Measurements from ENCODE around the gene CD180.

Gene CD180

DNA sequence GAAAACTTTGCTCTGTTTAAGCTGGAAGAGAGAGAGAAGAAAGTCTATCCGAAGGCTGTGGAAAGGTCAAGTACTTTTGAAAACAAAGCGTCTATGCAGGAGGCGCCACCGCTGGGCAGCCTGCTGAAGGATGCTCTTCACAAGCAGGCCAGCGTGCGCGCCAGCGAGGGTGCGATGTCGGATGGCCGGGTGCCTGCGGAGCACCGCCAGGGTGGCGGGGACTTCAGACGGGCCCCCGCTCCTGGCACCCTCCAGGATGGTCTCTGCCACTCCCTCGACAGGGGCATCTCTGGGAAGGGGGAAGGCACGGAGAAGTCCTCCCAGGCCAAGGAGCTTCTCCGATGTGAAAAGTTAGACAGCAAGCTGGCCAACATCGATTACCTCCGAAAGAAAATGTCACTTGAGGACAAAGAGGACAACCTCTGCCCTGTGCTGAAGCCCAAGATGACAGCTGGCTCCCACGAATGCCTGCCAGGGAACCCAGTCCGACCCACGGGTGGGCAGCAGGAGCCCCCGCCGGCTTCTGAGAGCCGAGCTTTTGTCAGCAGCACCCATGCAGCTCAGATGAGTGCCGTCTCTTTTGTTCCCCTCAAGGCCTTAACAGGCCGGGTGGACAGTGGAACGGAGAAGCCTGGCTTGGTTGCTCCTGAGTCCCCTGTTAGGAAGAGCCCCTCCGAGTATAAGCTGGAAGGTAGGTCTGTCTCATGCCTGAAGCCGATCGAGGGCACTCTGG is 32.6 kb downstream of the CD180 start:
- no peak for DNase-seq (ENCODE audit: extremely low read depth in 1 of 2, low read depth in 1 of 2)

DNA sequence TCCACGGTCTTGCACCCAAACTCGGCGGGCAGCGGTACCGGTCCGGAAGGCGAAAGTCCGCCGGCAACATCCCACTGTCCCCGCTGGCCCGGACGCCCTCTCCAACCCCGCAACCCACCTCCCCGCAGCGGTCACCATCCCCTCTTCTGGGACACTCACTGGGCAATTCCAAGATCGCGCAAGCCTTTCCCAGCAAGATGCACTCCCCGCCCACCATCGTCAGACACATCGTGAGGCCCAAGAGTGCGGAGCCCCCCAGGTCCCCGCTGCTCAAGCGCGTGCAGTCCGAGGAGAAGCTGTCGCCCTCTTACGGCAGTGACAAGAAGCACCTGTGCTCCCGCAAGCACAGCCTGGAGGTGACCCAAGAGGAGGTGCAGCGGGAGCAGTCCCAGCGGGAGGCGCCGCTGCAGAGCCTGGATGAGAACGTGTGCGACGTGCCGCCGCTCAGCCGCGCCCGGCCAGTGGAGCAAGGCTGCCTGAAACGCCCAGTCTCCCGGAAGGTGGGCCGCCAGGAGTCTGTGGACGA is 33.3 kb downstream of the CD180 start:
- no peak for DNase-seq (ENCODE audit: extremely low read depth in 1 of 2, low read depth in 1 of 2)

DNA sequence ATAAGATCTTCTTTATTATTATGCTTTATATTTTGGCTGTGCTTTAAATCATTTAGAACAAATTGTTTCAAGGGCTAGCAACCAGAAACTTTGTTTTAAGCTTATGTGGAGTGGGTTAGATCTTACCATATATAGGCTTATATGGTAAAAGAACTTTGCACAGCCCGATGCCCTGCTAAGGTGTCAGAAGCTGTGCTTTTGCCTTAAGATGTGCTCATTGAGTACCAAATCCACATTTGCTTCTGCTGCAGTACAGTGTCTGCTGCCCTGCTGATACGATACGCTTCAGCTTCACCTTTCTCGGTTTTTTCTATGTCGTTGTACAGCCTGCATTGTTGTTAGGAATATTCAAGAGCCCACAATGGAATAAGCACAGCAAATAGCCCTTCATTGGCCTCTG is 34.8 kb downstream of the CD180 start:
- no peak for DNase-seq (ENCODE audit: extremely low read depth in 1 of 2, low read depth in 1 of 2)

DNA sequence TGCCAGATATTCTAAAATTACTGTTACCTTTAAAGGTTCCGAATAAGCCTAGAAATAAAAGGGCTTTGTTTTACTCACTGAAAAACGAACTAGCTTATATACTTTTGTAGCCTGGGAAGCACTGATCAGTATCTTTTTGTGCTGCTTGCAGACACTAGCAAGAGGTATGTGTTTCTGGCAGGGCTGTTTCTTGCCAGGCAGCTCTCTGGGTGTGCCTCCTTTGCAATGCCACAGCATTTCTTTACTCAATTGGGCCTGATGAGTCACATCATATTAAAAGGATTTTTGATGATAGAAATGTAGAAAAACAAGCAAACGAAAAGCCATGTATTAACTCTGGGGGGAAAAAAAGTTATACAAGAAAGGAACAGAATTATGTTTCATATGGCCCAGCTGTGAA is 35.6 kb downstream of the CD180 start:
- DNase-seq (ENCODE audit: extremely low read depth in 1 of 2, low read depth in 1 of 2), result no peak

DNA sequence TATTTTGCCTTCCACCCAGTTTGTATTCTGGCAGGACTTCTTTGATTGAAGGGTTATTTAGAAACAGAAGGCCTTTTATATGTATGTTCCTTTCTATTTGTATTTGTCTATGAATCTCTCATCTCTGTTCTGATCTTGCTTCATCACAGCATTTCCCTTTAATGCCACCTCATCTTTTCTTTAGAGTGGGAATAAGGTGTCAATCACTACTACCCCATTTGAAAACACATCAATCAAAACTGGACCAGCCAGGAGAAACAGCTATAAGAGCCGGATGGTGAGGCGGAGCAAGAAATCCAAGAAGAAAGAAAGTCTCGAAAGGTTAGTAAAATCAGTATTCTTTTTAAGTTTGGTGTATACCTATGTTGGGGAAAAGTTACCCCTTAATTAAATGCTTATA is 36.3 kb downstream of the CD180 start:
- DNase-seq (ENCODE audit: extremely low read depth in 1 of 2, low read depth in 1 of 2), result no peak

DNA sequence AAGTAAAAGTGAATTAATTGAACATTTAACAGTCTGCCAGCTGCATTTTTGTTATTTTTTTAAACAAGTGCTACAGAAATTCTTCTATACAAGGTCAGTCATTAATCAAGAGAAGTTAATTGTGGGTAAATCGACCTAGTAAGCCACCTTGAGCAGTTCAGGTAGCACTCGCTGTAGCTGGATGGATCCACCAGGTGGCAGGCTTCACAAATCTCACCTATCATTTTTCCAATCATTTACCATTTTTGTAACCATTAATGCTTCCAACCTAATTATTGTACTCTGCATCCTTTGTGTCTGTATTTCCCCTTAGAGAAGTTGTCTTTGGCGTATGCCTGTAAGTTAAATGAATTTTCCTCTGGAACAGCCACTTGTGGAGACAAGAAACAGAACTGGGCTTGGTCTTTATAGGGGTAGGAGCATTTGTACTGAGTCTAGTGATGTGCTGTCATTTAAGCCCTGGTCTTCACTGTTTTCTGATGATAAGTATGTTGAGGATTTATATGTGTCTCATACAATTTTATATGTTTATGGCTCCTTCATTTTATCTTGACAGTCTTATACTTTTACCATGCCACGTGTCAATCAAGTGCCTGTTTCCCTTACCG is 39.5 kb downstream of the CD180 start:
- DNase-seq (ENCODE audit: extremely low read depth in 1 of 2, low read depth in 1 of 2), result no peak

DNA sequence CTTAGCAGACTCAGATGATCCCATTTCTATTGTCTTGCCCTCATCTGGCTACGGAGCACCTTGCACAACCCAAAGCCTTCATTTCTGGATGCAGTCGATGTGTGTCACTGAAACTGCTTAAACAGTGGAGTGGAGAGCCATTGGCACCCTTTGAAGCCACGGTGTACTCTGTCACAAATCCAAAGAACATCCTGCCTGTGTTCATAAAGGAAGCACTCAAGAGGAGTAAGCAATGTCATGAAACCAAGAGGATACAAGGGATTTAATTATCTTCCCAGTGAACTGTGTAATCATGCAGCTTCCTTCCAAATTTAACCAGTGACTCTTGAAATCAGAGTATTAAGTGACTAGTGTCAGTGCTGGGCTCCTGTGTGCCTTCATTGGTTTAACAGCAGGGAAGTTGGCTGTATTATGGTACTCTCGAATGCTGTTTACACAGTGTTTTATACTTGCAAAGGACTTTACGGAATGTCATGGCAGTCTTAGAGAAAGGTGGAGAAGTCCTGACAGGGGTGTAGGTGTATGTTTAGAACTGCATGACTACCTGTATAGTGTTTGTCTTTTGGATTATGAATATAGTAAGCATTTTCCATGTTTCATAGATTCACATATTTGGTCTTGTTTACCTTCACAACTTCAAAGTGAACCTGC is 41.9 kb downstream of the CD180 start:
- no peak for DNase-seq (ENCODE audit: extremely low read depth in 1 of 2, low read depth in 1 of 2)

DNA sequence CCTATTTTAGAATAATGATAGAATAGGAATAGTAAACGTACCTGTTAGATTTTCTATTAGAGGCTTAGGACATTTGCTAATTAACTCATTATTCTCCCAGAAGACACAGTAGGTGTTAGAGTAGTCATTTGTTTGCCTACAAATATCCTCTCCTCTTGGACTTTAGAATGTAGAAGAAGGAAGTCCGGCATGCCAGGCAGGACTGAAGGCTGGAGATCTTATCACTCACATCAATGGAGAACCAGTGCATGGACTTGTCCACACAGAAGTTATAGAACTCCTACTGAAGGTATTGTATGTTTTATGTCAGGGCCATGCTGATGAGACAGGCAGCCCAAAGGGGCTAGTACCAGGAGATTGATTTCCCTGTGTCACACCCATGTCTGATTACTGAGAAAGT is 43.3 kb downstream of the CD180 start:
- DNase-seq (ENCODE audit: extremely low read depth in 1 of 2, low read depth in 1 of 2), result no peak

DNA sequence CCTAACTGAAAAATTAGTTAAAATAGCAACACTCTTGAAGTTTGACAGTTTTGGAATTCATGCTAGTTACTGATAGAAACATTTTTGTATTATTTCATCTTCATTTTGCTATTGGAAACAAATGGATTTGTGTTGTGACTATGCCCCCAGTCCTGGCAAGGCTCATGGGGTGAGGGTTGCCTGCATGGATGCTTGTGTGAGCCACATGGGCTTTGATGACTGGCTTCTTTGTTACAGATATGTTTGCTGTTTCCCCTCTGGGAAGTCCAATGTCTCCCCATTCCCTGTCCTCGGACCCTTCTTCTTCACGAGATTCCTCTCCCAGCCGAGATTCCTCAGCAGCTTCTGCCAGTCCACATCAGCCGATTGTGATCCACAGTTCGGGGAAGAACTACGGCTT is 44.2 kb downstream of the CD180 start:
- DNase-seq (ENCODE audit: extremely low read depth in 1 of 2, low read depth in 1 of 2), result no peak

DNA sequence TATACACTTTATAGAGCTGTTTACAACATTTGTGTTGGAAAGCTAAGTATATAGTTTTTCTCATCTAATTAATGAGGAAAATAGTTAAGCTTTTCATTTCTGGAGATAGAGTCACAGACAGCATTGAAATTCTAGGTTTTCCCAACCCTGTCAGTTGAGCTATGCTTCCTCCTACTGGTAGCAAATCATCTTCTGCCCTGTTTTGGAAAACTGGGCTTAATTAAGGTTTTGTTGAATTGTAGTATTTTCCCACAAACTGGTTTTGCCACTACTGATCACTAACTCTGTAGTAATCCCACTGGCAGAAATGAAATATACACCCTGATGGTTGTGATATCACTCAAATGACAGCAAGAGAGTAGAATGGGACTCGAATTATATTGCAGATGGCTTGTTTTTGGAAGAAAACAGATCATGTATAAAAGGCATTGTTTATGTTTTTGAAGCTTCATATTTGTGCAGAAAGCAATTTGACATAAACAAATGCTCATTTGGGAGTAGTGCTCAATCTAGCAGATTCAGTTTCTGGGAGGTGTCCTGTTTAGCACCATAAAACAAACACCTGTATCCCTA is 46.6 kb downstream of the CD180 start:
- DNase-seq (ENCODE audit: extremely low read depth in 1 of 2, low read depth in 1 of 2), result no peak

DNA sequence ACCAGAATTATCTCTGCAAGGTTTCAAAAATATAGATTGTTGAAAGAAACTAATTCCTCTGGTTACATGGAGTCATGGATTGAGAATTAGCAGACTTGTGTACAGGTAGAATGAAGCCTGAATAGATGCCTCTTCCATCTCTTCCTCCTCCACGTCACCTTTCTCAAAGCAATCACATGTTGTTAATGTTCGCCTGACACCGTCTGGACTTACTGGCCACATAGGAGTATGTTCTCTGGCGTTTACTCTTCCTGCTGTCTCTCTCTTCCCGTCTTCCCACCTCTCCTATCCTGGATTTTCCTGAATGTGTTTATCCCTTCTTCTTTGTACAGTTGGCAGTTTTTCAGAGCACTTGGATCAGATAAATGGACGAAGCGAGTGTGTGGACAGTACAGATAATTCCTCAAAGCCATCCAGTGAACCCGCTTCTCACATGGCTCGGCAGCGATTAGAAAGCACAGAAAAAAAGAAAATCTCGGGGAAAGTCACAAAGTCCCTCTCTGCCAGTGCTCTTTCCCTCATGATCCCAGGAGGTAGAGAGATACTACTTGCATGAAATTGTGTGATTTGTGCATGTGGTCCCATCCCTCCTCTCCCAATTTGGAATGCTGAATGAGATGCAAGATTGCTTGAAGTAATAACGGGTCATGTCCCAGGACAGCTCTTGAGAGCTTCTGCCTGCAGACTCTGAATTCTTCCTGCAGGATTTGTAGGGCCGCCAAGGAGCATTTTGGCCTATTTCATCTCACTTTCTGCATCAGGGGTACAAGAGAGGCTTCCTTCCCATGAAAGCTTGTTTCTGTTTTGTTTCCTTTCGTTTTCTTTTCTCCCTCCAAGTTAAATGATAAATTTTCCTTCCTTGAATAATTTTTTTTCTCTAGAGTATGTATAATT is 47.3 kb downstream of the CD180 start:
- DNase-seq (ENCODE audit: extremely low read depth in 1 of 2, low read depth in 1 of 2), result no peak

DNA sequence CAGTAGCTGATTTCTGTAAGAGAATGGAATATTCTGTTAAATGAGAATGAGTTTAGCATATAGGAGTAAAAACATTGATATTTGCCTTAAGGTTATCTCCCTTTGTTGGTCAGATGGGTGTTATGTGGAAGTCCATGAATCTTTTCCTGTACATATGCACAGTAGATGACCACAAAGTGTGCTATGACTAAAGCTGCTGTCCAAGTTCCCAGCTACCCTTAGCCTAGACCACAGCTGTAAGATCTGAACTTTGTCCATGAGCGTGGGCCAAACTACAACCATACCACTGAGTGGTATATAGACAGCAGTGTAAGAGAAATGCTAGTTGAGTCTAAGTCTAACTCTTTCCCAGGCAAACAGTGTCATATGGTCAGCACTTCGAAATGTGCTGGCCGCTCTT is 48.8 kb downstream of the CD180 start:
- no peak for DNase-seq (ENCODE audit: extremely low read depth in 1 of 2, low read depth in 1 of 2)

DNA sequence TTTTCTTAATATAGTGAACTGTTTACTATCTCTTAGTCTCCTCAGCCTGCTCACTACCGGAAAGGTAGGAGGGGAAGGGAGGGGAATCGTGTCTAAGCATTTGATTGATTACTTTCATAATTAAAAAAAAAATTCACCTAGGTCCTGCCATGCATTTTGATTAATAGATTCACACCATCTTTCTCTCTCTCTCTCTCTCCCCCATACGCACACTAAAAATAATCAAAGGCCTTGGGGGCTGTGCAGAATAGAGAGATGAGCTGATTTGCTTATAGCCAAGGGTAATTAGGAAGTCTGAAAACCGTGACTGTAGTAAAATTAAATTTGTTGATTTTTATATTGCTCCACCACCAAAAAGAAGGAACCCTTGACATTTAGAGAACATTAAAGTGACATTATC is 49.6 kb downstream of the CD180 start:
- DNase-seq (ENCODE audit: extremely low read depth in 1 of 2, low read depth in 1 of 2), result no peak

DNA sequence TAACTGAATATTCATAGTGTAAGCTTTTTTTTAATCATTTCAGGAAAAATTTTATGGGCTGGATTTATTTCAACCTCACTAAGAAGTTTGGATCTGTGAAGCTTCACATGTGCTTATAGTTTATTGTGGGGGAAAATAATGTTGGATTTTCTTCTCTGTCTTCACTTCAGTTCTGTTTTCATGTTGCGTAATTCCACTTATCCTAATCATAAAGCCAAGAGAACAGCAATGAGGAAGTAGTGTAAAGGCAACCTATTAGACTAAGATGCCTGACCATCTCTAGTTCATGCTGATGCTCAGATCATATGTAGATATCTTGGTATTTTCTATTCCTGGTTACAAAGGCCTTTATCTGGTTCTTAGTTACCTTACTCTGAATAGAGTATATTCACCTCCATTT is 50.0 kb downstream of the CD180 start:
- DNase-seq (ENCODE audit: extremely low read depth in 1 of 2, low read depth in 1 of 2), result no peak

DNA sequence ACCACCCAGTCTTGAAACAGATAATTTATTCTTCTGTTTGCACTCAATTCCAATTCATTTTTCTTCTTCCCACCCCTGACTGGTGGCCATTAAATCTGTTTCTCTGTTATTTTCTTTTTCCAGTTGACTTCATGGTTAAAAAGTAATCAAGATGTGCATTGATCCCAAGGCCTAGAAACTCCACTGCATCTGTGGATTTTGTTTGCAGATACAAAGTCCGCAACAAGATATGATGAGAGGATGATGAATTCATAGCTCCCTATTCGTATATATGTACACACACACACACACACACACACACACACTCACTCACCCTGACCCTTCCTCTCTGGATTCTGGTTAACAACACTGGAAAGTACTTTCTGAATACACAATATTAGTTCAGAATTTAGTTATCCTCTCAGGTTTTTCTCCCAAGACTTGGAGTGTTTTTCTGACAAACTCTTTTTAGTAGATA is 52.4 kb downstream of the CD180 start:
- DNase-seq (ENCODE audit: extremely low read depth in 1 of 2, low read depth in 1 of 2), result no peak

DNA sequence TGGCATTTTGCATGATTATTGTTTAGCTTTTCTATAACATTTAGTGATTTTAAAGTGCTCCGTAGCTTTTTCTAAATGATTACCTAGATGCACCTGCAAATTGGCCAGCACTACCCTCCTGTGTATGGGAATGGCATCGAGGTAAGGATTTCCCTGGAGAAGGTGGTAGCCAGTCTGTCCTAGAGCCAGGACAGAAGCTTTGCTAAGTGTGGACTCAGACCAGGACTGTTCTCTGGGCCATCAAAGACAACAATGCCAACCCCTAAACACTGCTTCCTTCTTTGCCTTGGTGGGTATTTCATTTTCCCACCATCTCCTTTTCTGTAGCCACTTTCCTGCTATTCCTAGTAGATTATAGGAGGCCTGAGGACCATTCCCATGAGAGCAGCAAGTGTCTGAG is 53.0 kb downstream of the CD180 start:
- no peak for DNase-seq (ENCODE audit: extremely low read depth in 1 of 2, low read depth in 1 of 2)

DNA sequence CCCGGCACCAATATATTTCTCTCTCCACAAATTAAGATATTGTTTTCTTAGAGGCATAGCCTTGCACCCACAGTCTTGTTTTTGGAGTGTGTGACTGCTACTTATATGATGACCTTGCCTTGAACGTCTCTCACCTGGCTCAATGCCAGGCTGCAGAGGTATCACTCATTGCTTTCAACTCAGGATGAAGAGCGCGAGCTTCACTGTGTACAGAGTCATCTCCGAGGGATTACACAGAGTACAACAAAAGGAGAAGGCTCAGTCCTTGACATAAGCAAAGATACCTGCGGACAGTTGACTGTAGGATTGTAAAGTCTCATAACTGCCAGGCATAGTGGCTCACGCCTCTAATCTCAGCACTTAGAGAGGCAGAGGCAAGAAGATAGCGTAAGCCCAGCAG is 53.8 kb downstream of the CD180 start:
- no peak for DNase-seq (ENCODE audit: extremely low read depth in 1 of 2, low read depth in 1 of 2)

DNA sequence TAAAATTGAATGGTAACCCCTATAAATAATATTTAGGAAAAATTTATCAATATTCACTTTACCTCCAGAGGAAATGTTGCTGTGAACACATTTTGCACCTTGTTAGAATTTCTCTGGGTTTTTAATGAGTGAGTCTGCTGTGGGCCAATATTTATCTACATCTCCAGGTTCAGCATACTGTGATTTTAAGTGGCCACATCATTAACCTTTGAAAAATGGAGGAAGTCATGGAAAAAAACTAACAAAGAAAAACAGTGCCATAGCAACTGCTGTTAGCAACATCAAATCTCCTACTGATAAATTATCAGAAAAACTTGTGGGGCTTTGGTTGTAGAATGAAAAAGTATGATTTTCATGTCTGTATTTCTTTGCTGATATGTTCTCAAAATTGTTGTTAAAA is 55.0 kb downstream of the CD180 start:
- no peak for DNase-seq (ENCODE audit: extremely low read depth in 1 of 2, low read depth in 1 of 2)

DNA sequence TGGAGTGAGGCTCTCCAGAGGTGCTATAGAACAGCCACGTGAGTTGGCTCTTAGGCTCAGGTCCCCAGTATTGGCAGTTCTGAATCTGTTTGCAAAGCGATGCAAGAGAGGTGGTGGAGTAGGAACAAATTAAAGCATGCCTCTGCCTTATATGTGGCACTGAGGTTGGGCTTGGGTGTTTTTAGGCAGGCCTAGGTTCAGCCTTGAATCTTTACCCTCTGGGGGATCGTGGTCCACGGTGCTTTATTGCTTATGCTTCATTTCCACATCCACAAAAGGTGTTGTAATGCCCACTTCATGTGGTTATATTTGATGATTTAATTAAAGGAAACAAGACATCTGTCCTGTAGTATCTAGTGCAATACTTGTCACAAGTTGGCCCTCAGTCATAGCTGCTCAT is 56.2 kb downstream of the CD180 start:
- no peak for DNase-seq (ENCODE audit: extremely low read depth in 1 of 2, low read depth in 1 of 2)

DNA sequence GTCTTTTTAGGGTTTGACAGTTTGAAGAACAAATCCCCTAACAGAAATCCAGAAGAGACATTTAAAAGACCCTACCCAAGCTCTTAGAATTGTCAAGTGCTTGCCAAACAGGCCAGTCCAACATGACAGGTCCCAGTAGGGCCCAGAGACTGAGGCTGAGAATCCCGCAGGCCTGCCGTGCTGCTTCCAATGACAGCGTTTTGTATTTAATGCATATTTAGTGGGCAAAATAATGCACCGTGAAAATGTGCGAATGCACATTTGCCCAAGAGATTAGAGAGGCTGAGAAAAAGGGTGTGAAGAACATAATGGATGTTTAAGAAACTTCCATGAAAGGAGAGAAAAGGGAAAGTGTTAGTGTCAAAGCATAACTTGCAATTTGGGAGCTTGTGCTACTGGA is 57.6 kb downstream of the CD180 start:
- DNase-seq (ENCODE audit: extremely low read depth in 1 of 2, low read depth in 1 of 2), result no peak
